ENCODE data around the gene MYADML2.
A peak's percentile ranks its signal among the peaks of the same experiment; 100 is the strongest.

DNA sequence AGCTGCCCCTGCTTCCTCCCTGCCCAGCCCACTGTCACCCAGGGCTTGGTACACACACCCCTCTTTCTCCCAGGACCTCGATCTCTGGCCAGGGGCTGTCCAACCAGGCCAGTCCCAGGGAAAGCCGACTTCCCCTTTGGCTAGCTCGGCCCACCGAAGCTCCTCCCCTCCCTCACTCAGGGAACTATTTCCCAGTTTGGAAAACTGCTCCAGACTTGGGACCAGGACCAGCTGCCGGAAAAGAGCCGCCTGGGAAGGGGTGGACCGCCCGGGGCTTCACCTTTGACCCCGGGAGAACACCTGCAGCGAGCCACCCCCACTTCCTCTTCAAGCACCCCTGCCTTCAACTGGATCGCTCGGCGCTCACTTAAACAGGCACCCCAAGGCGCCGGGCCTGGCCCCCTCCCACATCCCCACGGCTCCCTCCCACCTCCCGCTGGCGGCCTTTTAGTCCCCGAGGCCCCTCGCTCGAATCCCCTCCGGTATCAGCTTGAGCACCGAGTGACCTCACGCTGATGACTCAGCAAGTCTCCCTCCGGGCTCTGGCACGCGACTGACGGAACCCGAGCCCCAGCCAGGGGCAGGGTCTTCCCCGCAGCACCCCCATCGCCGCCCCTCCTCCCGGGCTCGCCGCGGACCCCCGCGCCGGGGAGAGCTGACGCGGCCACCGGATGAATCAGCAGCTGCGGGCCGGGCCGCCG, 20.4 kb downstream of the MYADML2 start:
- peak; percentile 72; the same call in 1 of the 2 replicates for TF ChIP-seq POLR2AphosphoS5 (IDR thresholded peaks at IDR 0.05; ENCODE audit: low read depth, low read length)
- TF ChIP-seq TAF1 (IDR thresholded peaks at IDR 0.05; ENCODE audit: borderline replicate concordance, insufficient read depth, low read length), result no peak
- TF ChIP-seq, protein P1, sequence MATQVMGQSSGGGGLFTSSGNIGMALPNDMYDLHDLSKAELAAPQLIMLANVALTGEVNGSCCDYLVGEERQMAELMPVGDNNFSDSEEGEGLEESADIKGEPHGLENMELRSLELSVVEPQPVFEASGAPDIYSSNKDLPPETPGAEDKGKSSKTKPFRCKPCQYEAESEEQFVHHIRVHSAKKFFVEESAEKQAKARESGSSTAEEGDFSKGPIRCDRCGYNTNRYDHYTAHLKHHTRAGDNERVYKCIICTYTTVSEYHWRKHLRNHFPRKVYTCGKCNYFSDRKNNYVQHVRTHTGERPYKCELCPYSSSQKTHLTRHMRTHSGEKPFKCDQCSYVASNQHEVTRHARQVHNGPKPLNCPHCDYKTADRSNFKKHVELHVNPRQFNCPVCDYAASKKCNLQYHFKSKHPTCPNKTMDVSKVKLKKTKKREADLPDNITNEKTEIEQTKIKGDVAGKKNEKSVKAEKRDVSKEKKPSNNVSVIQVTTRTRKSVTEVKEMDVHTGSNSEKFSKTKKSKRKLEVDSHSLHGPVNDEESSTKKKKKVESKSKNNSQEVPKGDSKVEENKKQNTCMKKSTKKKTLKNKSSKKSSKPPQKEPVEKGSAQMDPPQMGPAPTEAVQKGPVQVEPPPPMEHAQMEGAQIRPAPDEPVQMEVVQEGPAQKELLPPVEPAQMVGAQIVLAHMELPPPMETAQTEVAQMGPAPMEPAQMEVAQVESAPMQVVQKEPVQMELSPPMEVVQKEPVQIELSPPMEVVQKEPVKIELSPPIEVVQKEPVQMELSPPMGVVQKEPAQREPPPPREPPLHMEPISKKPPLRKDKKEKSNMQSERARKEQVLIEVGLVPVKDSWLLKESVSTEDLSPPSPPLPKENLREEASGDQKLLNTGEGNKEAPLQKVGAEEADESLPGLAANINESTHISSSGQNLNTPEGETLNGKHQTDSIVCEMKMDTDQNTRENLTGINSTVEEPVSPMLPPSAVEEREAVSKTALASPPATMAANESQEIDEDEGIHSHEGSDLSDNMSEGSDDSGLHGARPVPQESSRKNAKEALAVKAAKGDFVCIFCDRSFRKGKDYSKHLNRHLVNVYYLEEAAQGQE (IDR thresholded peaks at IDR 0.05; ENCODE audit: insufficient read depth in 1 of 2, low read depth in 2 of 2, low read length in 2 of 2), result no peak
- peak; percentile 63; the same call in 1 of the 2 replicates for TF ChIP-seq SIN3A (IDR thresholded peaks at IDR 0.05; ENCODE audit: borderline replicate concordance, insufficient read depth, low read length)
- no peak for TF ChIP-seq FOXP2 (optimal IDR thresholded peaks at IDR 0.05; ENCODE audit: borderline replicate concordance, extremely low read depth, extremely low read length, insufficient read depth)

Data from PFSK-1 (cell line).